HG03457 (cell line): ENCODE results near the gene ME2.
"Not testable (repeated sequence)": the region's sequence is repeated elsewhere in the genome, so short reads cannot be mapped to it uniquely, and the experiment has no call there.

Experiments used
- ATAC-seq: cut with Tn5 transposase; IDR thresholded peaks from one replicate; pipeline ENCODE4 v1.9.1; 2021; ENCODE audit warnings: moderate number of reproducible peaks; ENCODE audit not compliant: unreplicated experiment

The ME2 gene

DNA sequence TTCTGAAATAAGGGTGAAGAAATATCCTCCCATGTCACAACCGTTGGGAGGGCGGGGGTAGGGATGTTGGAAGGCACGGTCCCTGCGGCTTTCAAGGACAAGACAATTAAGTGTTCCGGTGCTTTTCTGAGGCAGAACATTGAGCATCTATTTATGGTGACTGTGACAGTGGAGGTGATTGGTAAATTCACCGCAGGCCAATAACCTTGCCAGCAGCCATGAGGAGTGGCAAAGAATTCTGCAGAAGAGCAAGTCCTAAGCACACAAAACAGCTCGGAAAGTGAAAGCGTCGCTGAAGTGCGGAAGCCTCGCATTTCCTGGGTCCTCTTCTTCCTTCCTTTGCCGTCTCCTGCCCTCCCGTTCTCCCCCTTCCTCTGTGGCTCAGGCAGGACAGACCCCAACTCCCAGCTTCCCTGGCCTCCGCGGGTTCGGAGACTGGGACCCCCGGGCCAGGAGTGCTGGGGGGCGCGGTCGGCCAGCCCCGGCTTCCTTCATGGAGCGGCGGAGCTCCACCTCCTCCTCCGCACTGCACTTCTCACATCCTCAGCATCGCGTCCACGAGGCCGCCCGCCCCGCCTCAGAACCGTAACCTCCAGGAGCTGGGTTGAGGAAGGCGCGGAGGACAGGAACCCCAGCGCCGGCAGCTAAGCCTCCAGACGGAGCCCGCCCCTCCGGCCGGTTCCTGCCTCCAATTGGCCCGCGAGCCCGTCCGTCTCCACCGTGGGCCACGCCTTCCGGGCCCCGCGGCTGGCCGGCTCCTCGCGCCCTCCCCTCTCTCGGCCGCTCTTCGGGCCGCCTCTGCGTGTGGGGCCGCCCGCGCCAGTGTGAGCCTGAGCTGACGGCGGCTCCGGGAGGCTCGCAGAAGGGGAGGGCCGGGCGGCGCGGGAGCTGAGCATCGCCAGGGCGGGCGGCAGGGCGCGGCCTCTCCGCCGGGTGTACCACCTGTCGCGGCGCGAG lies at the start of gene ME2:
Gene ME2 (plus strand): TSS at position 774 of the 957 bp plus-strand sequence. CDS start 16,703 bp downstream, outside the sequence.
- peak; percentile 90 for ATAC-seq

DNA sequence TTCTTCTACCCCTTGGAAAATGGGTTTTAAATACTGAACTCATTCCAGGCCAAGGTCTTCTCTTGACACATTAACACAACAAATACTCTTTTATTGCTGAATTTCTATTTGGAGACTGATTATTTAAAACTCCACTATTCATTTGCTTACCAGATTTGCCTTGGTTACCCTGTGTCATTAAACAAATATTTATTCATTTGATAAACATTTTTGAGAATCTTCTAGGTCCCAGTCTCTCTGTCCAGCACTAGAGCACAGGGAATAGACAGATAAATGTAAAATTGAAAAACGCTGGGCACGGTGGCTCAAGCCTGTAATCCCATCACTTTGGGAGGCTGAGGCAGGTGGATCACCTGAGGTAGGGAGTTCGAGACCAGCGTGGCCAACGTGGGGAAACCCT lies 49.3 kb upstream of the ME2 start:
- ATAC-seq = no peak

DNA sequence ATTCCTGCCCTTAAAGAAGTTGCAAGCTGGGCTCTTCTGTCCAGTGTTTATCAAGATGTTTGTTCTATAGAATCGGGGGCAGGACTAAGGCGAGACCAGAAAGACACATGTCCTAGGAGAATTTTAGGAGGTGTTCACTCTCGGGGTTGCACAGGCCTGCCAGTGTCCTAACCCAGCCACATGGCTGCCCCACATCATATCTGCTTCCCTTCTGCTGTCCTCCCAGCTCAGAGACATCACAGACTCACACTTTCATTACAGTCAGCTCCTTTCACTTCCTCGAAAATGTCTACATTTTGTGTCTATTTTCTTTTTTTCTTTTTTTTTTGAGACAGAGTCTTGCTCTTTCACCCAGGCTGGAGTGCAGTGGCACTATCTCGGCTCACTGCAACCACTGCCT lies 48.4 kb upstream of the ME2 start:
- ATAC-seq = peak; percentile 54

DNA sequence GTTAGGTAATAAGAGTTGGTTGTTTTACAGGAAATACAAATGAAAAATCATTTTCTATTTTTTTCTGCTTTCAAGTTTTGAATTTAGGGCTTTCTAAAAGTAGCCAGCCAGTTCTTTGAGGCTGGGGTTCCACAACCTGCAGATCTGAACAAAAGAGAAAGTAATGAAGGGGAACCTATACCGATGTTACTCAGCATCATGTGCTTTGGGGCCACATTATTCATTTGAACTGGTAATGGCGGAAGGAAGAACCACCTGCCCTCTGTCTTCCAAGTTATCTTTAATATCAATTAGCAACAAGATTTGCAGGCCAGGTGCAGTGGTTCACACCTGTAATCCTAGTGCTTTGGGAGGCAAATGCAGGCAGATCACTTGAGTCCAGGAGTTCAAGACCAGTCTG lies 46.2 kb upstream of the ME2 start:
- ATAC-seq = no peak

DNA sequence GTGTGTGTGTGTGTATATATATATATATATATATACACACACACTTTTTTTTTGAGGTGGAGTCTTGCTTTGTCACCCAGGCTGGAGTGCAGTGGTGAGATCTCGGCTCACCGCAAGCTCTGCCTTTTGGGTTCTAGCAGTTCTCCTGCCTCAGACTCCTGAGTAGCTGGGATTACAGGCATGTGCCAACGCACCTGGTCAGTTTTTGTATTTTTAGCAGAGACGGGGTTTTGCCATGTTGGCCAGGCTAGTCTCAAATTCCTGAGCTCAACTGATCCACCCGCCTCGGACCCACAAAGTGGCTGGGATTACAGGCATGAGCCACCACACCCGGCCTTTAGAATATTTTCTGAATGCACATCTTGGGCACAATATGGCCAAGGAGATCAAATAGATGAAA lies 45.4 kb upstream of the ME2 start:
- ATAC-seq = not testable (repeated sequence)

DNA sequence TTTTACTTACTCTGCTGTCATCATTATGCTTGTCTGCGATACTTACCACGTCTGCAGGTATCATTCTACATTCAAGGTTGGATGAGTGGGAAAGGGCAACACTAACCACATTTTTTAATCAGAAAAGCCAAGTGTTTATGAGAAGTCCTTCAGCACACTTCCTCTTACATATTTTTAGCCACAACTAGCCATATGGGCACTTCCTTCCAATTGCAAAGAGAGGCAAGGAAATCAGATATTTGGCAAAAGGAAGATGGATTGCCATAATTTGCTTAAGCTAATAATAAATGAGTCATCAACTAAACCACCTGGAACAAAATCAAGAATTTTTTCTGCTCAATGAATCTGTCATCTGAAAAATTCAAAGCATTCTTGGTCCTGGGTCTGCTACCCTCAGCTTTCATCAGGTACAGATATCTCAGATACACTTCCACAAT lies 42.4 kb upstream of the ME2 start:
- no peak for ATAC-seq

DNA sequence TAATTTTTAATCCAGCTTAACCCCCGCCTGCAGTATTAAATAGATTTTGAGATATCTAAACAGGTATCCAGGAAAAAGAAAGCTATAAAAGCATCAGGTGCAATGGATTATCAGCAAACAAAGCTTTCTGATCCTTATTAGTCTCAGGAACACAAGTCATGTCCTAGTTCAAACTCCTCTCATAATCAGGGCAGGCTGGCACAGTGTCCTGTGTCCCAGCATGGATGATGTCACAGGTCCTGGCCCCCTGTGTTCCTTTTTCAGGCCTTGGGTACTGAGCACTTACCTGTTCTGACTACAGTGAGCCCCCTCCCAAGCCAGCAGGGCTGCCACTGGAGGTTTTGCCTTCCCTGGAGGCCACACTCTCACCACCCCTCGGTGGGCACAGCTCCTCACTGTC lies 39.6 kb upstream of the ME2 start:
- no peak for ATAC-seq

DNA sequence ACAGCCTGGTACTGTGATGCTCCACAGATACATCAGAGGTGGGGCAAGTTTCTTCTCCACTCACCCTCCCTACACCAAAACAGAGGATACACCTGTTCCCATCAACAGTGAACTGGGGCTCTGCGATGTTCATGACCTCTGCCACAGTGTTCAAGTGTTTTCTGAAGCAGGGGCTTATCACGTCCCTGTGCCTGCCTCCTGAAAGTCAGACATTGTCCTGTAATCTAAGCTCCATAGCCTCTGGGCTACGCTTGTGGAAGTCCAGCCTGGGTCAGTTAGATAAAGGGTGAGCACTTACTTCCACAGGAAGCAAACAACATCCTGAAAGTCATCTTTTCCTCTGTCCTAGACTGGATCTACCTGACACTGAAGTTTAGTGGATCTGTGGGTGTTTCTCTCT lies 38.9 kb upstream of the ME2 start:
- ATAC-seq = no peak

DNA sequence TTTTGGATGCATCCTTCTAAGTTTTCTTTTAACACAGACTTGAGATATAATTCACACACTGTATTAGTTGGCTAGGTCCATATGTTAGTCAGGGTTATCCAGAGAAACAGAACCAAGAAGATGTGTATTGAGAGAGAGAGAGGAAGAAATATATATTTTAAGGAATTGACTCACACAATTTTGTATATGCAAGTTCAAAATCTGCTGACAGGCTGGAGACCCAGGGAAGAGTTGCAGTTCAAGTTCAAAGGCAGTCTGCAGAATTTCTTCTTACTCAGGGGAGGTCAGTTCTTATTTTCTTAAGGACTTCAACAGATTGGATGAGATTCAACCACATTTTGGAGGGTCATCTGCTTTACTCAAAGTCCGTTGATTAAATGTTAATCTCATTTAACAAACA lies 36.1 kb upstream of the ME2 start:
- ATAC-seq = no peak

DNA sequence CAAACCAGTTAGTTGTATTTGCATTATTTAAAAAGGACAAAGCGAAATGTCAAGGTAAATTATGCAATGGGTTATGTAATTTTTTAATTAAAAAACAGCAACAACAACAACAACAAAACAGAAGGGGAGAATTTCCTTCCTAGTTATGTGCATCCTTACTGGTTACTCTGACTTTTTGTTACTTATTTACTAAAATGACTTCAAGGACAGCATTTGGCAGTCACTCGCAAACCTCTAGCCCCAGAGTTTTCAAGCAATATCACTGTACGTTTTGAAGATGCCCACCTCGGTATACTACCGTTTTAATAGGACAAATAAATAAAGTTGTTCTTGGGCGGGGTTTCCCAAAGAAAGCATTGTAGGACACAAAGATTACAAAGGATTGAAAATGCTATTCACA lies 34.4 kb upstream of the ME2 start:
- no peak for ATAC-seq

DNA sequence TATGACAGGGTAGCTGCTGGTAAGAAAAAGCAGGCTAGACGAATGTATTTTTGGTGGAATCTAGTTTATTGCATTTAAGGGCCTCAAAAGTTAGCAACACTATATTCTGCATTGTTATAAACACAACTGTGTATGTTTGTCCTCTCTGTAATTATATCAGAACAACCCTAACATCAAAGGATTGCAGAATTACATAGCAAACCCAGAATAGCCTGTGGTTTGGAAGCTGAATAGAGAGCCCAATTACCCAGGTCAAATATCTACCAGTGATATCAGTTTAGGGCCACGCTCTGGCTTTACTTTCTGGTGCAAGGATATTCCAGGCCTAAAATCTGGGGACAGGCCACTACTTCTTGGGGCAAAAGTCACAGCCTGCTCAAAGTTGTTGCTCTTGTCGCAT lies 34.0 kb upstream of the ME2 start:
- no peak for ATAC-seq

DNA sequence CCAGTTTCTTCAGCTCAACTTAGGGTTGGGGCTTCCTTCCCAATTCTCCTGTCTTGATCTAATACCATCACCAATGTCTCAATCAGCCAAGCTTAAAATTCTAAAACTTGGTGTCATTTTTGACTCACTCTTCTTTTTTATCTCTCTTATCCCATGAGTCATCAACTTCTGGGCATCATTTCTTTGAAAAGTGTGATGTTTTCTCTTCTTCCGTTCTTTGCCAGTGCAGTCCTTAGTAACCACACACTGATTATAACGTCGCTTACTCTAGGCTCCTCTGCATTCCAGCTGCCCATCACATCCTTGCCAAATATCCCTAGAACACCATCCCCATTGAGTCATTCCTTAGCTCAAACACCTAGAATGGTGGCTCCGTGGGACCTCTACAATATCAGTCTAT lies 31.7 kb upstream of the ME2 start:
- ATAC-seq = no peak

DNA sequence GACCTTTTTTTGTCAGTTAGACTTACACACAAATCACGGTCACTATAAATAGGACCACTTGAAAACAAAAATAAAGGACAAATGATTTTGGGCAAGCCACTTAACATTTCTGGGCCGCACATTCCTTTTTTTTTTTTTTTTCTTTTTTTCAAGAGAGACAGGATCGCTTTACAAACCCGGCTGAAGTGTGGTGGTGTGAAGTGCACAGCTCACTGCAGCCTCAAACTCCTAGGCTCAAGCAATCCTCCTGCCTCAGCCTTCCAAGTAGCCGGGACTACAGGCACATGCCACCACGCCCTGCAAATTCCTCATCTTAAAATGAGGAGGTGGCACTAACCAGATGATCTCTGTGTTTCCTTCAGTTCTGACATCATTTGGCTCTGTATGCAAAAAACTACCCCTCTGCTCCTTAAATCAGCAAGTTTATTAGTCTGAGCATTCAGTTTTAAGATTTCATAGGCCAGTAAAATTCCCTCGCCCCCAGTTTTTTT lies 30.8 kb upstream of the ME2 start:
- ATAC-seq = no peak

DNA sequence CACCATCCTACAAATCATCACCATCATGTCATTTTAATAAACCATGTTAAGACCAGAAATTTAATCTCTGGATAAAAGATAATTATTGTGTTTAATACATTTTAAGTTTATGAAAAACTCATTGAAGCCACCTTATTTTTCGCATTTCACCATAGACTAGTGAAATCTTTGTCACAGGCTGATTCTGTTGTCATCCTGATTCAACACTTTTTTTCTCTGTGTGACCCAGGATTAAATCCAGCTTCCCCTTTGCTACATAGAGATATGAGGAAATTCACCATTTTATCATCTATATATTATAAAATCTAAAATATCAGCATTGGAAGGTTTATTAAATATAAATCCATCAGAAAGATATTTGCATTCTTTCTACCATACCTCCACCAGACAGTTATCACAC lies 29.9 kb upstream of the ME2 start:
- no peak for ATAC-seq

DNA sequence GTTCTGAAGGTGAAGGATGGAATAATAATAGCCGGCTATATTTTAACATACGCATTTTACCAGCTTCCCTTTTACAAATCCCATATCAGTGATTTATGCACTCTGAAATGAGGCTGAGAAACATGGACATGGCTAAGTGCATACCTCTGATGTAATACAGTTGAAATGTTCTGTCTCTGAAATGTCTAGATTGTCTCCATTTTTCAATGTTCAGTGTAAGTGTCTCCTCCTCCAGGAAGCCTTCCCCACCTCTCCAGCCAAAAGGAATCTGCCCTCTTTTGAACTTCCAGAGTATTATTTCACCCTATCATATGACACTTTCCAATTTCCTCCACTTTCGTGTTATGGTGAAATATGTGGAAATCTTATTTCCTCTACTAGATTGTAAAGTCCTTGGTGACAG lies 29.5 kb upstream of the ME2 start:
- no peak for ATAC-seq

DNA sequence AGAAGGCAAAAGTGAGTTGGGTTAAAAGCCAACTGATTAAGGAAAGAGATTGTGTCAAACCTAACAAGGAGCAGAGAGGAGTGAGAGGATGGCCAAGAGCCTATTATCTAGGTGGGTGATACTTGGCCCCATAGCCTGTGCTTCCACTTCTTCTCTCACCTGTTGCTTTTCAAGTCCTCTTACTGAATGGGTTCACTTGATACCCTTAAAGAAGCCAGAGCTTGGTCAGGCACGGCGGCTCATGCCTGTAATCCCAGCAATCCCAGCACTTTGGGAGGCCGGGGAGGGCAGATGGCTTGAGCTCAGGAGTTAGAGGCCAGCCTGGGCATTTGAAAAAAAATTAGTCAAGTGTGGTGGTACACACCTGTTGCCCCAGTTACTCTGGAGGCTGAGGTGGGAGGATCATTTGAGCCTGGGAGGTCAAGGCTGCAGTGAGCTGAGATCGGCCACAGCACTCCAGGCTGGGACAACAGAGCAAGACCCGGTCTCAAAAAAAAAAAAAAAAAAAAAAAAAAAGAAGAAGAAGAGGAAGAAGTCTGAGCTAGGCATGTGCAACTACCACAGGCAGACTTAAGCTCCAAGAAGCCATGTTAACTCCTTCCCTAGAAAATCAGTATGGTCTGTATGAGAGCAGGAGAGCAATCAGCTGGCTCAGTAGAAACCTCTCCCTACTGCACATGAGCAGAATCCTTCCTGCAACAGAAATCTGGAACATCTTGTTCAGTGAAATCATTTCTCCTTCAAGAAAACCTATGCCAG lies 28.4 kb upstream of the ME2 start:
- ATAC-seq = no peak

DNA sequence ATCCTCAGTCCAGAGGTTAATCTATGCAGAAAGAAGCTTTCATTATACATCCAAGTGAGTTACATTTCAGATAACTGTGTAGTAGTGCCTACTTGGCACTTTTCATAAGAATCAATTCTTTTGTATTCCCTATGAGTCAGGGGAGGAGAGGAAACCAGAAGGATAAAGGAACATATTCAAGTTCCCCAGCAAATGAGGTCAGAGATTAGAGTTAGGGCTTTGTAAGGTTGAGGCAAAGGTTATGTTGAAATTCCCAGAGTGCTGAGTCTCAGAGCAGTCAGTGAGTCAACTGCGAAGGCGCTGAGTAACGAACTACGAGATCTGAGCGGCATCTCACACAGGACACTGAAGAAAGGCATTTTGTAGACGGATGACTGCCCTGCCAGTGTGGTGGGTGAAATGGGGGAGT lies 25.1 kb upstream of the ME2 start:
- ATAC-seq = no peak

DNA sequence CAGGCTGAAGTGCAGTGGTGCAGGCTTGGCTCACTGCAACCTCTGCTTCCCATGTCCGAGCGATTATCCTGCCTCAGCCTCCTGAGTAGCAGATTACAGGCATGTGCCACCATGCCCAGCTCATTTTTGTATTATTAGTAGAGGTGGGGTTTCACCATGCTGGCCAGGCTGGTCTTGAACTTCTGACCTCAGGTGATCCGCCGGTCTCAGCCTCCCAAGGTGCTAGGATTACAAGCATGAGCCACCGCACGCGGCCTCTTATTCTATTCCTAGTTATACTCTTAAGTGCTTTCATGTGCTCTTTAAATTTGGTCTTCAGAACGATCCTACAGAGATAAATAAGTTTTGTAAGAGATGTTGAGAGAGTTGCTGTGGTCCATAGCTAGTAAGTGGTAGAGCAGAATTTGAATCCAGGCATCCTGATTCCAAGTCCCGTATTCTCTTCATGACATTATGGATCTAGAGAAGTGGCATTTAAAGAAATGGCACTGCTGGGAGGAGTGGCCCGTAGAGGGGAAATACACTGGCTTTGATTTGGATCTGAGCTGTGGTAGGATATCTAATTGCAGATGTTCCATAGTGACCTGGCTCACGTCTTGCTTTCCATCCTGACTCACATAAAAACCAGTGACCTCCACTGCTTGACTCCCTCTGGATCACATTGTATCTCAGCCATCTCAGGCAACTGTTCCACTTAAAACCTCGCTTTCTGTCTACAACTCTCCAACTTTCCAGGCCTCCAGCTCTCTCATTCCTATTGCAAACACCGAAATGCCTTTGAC lies 22.8 kb upstream of the ME2 start:
- ATAC-seq = no peak

DNA sequence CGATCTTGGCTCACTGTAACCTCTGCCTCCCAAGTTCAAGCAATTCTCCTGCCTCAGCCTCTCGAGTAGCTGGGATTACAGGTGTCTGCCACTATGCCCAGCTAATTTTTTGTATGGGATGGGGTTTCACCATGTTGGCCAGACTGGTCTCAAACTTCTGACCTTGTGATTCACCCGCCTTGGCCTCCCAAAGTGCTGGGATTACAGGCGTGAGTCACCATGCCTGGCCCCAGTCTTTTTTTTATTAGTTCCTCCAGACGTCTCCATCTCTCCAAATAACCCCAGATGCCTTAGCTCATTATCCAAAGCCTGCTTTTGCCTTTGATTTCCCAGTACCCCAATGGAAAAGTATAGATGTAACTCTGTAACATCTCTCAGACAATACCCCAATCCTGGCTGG lies 21.8 kb upstream of the ME2 start:
- ATAC-seq = not testable (repeated sequence)

DNA sequence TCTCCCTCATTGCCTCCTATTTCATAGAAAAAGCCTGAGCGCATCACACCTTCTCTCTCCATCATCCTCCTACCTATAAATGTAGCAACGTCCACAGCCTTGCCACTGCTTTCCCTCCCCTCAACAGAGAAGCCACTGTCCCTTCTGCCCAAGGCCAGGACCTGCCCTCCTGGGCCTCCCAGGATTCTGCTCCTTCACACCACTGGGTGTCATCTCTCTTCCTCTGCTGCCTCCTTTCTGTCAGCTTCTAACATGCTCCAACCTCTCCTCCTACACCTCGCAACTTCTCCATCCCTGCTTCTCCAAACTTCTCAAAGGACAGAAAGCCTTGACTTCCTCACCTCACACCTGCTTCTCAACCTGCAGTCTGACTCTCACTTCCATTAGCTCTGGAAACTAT lies 21.2 kb upstream of the ME2 start:
- no peak for ATAC-seq
